Left renal cortex interstitium (tissue), 4 donors: ENCODE data around the gene ZNF236. TPM values are rescaled to one million over a fixed set of nuclear protein-coding genes. Genes with fewer than 3 reads are reported as not detected.

ENCODE experiments used
- DNase-seq, 4 donors: peaks; one replicate each; pipeline ENCODE4 v3.0.0-alpha.2; 2013; ENCODE audit warnings: low read depth in 4 of 4, low spot score in 2 of 4, missing footprints in 1 of 4
- polyA plus RNA-seq, 4 donors: library from polyadenylated mRNA; unstranded; fragments of 120-200 nt; gene quantifications; one replicate each; pipeline ENCODE4 v1.2.1, GENCODE V29; 2013; ENCODE audit not compliant: insufficient read length in 4 of 4

The ZNF236 gene
- polyA plus RNA-seq, 4 donors: 8.4 to 13.1 (median 10.2) TPM

- DNase-seq: no peak
These were observed 33.2 kb downstream of the ZNF236 start for GRCh38 chr18:76855594-76855993.

GRCh38 chr18:76857476-76857875, 35.1 kb downstream of the ZNF236 start:
- DNase-seq: no peak

- no peak for DNase-seq
These were observed 37.4 kb downstream of the ZNF236 start for GRCh38 chr18:76859474-76860339.

- no peak for DNase-seq
These were observed 38.1 kb downstream of the ZNF236 start for GRCh38 chr18:76860411-76860810.

- DNase-seq: no peak
These were observed 44.3 kb downstream of the ZNF236 start for GRCh38 chr18:76866666-76867065.

- DNase-seq: no peak
These were observed 51.0 kb downstream of the ZNF236 start for GRCh38 chr18:76873311-76873710.

GRCh38 chr18:76873713-76874112, 51.4 kb downstream of the ZNF236 start:
- no peak for DNase-seq

- DNase-seq: no peak
These were observed 52.5 kb downstream of the ZNF236 start for GRCh38 chr18:76874642-76875389.

GRCh38 chr18:76875390-76876325, 53.3 kb downstream of the ZNF236 start:
- DNase-seq: peak in 2 of 4 donors; percentile 19 to 31

GRCh38 chr18:76878426-76878825, 56.1 kb downstream of the ZNF236 start:
- DNase-seq: no peak

GRCh38 chr18:76880026-76880425, 57.7 kb downstream of the ZNF236 start:
- no peak for DNase-seq

GRCh38 chr18:76881744-76882143, 59.4 kb downstream of the ZNF236 start:
- no peak for DNase-seq

- no peak for DNase-seq
These were observed 59.8 kb downstream of the ZNF236 start for GRCh38 chr18:76882146-76882545.

- DNase-seq: no peak
These were observed 62.6 kb downstream of the ZNF236 start for GRCh38 chr18:76885001-76885400.

- DNase-seq: no peak
These were observed 63.8 kb downstream of the ZNF236 start for GRCh38 chr18:76886112-76886511.

- no peak for DNase-seq
These were observed 66.8 kb downstream of the ZNF236 start for GRCh38 chr18:76889091-76889699.

- DNase-seq: no peak
These were observed 70.5 kb downstream of the ZNF236 start for GRCh38 chr18:76892832-76893231.

GRCh38 chr18:76894566-76895346, 72.4 kb downstream of the ZNF236 start:
- no peak for DNase-seq

- DNase-seq: no peak
These were observed 73.1 kb downstream of the ZNF236 start for GRCh38 chr18:76895498-76895897.
